NCI-H2227 (cell line): ENCODE data around the gene SPZ1.
"Not testable (repeated sequence)": the region's sequence is repeated elsewhere in the genome, so short reads cannot be mapped to it uniquely, and the experiment has no call there.

Source experiments
- DNase-seq: peaks from one replicate; lab custom pipeline; 2025; ENCODE audit not compliant: unreplicated experiment; lab: John Stamatoyannopoulos, UW

The SPZ1 gene

DNA sequence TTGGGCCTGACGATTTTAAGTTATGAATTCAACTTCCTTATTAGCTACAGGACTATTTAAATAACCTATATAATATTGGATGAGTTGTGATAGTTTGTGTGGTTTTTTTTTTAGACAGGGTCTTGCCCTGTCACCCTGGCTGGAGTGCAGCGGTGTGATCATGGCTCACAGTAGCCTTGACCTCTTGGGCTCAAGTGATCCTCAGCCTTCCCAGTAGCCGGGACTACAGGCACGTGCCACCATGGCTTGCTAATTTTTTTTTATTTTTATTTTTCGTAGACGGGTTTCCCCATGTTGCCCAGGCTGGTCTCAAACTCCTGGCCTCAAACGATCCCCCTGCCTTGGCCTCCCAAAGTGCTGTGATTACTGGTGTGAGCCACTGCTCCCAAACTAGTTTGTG lies 17.6 kb downstream of the SPZ1 start:
- no peak for DNase-seq

DNA sequence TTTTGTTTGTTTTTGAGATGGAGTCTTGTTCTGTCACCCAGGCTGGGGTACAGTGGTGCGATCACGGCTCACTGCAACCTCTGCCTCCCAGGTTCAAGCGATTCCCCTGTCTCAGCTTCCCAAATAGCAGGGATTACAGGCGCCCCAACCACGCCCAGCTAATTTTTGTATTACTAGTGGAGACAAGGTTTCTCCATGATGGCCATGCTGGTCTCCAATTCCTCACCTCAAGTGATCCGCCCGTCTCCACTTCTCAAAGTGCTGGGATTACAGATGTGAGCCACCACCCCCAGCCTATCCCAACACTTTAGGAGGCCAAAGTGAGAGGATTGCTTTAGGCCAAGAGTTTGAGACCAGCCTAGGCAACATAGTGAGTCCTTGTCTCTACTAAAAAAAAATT lies 19.3 kb downstream of the SPZ1 start:
- DNase-seq, result no peak

DNA sequence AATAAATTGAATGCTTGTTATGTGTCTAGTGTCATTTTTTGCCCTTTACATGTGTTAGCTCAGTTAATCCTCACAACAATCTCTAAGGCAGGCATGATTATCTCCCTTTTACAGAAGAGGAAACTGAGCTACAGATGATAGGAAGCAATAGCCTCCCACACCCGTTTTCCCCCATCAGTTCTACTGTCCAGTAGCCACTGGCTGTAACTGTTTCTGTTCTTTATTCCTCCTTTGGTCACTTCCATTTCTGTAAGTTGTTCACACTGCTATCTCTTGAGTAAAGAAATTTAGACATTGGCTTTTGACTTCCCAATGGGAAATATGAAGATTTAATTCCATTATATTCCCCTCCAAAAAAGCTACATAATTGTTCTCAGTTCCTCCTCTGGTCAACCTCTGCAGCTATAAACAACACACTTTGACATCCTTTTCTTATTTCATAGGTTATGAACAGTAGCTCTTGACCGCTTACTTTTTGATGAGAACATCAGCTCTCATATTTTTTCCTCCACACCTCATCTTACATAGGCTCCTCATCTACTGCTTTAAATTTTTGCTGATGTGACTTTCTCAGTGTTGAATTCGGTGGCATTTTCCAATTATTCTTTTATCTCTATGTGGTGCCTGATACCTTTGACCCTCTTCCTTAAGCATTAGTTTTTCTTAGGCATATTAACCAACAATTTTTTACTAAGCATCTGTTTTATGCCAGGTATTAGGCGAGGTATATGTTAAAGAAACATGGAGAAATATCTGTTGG lies 21.4 kb downstream of the SPZ1 start:
- DNase-seq, result no peak

DNA sequence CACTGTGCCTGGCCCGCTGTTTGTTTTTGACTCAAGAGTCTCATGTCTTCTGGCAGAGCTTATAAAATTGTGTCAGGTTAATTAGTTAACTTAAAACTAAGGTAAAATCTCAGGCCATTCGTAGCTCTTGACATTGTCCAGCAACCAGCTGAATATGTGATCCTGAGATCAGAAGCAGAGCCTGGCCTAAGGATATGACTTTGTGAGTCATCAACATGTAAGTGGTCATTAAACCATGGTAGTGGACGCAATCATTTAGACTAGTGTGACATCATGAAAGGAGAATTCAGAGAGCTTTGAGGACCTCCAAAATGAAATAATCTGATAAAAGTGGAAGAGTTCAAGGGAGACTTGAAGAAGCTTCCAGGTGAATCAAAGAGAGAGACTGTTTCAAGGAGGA lies 23.3 kb downstream of the SPZ1 start:
- DNase-seq, result no peak

DNA sequence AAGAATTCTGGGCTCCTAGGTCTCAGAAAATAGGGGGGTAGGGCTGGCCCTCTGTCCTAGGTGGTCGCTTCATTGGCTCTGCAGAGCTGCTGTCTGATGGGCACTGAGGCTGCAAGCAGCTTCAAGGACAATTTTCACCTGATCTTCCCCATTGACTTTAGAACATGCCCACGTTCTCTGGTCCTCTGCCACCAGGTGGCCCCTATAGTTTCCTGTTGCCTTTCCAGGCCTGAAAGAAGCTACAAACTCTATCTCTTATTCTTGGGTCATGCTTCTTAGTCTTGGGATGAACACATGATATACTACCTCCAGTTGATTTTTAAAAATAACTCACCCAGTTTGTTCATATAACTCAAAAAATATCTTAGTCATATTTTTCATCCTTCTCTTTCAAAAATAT lies 26.3 kb downstream of the SPZ1 start:
- peak; percentile 5 for DNase-seq

DNA sequence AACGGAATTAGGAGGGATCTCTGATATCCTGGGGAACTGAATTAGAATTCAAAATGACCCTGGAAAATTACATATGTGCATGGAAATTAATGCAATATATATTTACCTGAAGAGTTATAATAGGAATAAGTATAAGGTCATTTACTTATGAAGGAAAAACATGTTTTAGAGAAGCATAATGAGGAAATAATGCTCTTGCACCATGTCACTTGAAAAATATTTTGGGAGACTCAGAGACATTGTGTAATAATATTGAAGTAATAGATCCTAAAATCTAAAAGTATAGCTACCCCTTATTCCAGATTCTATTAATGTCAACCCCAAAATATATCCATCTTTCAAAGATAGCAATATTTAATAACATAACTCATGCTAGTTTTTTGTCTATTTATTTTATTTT lies 28.4 kb downstream of the SPZ1 start:
- no peak for DNase-seq

DNA sequence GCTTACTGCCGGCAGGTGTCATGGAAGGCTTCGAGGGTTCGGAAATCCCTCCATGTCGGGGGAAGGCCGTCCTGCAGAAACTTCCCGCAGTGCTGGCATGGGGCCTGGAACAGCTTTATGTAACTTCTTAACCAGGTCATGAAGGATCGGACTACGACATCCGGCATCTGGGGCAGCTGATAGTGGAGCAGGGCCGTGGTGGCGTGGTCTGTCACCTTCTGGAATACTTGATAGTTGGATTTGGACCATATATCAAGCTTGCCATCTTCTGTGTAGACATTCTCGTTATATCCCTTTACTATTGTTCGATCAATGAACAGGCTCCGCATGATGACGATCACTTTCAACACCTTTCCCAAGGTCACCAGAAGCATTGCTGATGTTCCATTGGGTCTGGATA lies 31.2 kb downstream of the SPZ1 start:
- not testable (repeated sequence) for DNase-seq

DNA sequence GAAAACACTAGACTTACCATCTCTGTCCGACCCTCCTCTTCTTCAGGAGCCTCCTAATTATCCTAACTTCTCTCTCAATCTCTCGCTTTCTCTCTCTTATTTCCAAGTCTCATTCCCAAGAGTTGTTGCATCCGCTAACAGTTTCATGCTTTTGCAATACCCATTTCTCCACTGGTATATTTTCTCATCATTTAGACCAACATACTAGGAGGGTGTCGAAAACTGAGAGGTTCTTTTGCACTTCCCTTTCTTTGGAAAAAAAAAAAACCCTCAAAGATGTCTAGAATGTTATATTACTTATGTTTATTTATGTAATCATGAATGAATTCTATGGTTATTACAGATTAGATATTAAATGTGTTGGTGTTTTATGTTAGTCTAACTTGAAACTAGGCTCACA lies 35.9 kb downstream of the SPZ1 start:
- no peak for DNase-seq

DNA sequence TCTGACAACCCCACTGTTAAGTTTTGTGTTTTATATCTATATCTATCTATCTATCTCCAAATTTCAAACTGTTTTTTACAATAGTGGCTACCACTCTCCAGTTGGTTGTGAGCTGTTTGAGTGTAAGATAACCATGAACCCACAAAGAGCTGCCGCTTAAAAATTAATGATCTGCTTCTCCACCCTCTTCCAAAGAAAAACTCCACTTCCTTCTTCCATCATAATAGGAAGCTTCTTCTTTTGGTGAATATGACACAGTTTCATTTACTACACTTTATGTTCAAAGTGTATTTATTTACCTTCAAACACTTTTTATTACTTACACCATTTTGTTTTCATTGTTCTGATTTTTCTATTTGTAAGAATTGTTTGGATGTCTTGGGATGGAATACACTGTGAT lies 37.9 kb downstream of the SPZ1 start:
- DNase-seq, result no peak

DNA sequence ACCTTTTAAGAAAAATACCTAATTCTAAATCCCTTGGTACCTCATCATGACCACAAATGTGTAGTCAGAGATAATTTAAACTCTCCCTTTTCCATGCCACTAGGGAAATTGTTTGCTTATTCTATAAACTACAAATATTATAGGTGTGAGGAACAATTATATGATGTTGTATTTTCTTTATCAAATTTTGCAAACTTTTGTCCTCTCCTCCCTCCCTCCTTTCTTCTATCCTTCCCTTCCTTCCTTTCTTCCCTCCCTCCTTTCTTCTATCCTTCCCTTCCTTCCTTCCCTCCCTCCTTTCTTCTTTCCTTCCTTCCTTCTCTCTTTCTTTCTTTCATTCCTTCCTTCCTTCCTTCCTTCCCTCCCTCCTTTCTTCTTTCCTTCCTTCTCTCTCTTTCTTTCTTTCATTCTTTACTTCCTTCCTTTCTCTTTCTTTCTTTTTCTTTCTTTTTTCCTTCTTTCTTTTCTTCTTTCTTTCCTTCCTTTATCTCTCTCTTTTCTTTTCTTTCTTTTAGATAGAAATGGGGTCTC lies 41.2 kb downstream of the SPZ1 start:
- DNase-seq, result no peak

DNA sequence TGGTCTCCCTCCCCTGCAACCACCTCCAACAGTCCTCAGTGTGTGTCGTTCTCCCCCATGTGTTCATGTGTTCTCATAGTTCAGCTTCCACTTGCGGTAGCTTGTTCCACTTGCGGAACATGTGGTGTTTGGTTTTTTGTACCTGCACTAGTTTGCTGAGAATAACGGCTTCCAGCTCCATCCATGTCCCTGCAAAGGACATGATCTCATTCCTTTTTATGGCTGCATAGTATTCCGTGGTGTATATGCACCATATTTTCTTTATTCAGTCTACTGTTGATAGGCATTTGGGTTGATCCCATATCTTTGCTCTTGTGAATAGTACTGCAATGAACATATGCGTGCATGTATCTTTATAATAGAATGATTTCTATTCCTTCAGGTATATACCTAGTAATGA lies 45.1 kb downstream of the SPZ1 start:
- DNase-seq, result no peak

DNA sequence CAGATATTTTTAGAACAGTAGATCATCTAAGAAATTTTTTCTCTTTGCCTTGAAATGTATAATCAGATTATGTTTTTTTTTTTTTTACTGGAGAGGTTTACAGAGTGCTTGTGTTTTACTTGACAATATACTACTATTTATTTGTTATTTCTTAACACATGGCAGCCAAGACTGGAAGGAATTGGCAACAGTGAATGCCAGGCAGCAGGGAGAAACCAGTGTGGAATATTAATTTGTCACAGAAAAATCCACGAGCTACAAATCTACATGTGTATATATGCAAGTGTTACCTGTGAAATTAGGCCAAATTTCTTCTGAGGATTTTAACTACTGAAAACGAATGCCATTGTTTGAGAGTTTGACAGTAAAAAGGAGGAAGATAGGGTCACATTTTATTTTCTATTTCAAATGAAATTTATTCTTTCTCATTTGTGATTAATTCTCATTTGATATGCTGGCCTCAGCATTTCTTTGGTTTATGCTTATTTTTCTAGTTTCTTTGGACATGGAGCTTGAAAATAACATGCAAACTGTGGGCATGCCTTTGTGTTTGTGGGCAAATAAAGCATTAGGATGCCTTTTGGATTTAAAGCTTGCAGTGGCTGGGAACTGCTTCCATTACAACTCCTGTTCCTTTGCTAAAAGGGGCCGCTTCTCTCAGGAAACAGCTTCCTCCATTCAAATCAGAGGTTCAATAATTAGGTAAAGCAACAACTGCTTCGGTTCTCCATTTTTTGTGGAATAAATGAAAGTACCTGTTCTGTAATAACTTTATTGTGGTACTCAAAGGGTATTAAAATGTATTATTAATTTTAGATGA lies 49.1 kb downstream of the SPZ1 start:
- DNase-seq, result peak; percentile 13

DNA sequence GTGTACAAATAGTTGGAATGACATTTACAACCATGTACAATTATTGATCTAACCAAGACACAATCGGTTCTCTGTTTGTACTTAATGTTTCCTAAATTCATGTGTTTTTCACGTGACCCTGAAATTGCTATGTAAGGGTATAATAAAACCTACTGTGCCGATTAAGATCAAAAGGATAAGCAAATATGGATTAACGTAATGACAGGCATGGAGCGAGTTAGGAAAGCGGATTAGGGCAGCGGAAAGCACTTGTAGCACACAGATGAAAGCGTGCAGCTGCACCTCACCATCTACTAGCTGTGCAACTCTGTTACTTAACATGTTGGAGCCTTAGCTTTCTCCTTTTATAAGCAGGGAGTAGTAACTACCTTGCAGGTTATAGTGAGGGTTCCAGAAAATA lies 49.7 kb downstream of the SPZ1 start:
- peak; percentile 44 for DNase-seq

DNA sequence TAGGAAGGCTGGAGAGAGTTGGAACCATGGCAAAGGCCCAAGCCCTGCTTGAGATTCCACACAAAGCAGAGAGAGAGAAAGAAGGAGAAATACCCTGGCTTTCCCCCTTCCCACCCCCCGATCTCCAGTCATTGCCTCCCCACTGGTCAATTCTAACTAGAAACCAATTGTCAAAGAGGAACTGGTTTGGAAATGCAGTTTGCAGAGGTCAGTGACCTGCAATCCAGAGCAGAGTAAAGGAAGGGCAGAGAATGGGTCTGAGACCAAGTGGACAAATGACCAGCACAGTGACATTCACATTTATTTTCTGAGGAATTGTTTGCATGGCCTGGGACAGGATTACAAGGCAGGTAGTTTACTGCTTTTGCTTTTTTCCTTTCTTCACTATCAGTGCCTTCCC lies 50.6 kb downstream of the SPZ1 start:
- DNase-seq, result no peak
